T-helper 1 cell treated with Interleukin-12 subunit alpha and Interleukin-12 subunit beta and Interleukin-4 antibody, amounts not matched to agents 30 μg/mL and 1 μg/mL, for 36 hours (primary cell): ENCODE data around the gene KMT2E.
A peak's percentile ranks its signal among the peaks of the same experiment; 100 is the strongest.

ENCODE experiments used
- H3K27ac Mint-ChIP-seq: one replicate; pipeline ENCODE4 v1.8.0; 2021; ENCODE audit warnings: mild to moderate bottlenecking, mixed read lengths
- H3K27me3 Mint-ChIP-seq: one replicate; pipeline ENCODE4 v1.8.0; 2021; ENCODE audit warnings: low read depth, mixed read lengths
- H3K36me3 Mint-ChIP-seq: one replicate; pipeline ENCODE4 v1.8.0; 2021; ENCODE audit warnings: low read depth, mixed read lengths
- H3K4me1 Mint-ChIP-seq: one replicate; pipeline ENCODE4 v1.8.0; 2021; ENCODE audit warnings: low read depth, mixed read lengths
- H3K4me3 Mint-ChIP-seq: one replicate; pipeline ENCODE4 v1.8.0; 2021; ENCODE audit warnings: mild to moderate bottlenecking, moderate library complexity, mixed read lengths
- H3K9me3 Mint-ChIP-seq: one replicate; pipeline ENCODE4 v1.8.0; 2021; ENCODE audit warnings: mixed read lengths

Gene KMT2E

GRCh38 chr7:105084581-105084980, 70.6 kb downstream of the KMT2E start:
- peaks cover 14% of the 10 kb centered on the region for H3K4me1 Mint-ChIP-seq
- H3K4me3 Mint-ChIP-seq: no peak overlapping the region
- no peak overlapping the region for H3K27ac Mint-ChIP-seq
- peaks cover 31% of the 10 kb centered on the region for H3K36me3 Mint-ChIP-seq
- H3K9me3 Mint-ChIP-seq: no peaks in the 10 kb centered on the region
- H3K27me3 Mint-ChIP-seq: no peaks in the 10 kb centered on the region

GRCh38 chr7:105086850-105087249, 72.8 kb downstream of the KMT2E start:
- H3K27me3 Mint-ChIP-seq: no peaks in the 10 kb centered on the region
- H3K9me3 Mint-ChIP-seq: no peaks in the 10 kb centered on the region
- no peak overlapping the region for H3K4me3 Mint-ChIP-seq
- H3K36me3 Mint-ChIP-seq: peaks cover 35% of the 10 kb centered on the region
- peaks cover 15% of the 10 kb centered on the region for H3K4me1 Mint-ChIP-seq
- no peak overlapping the region for H3K27ac Mint-ChIP-seq

GRCh38 chr7:105087981-105088380, 74.0 kb downstream of the KMT2E start:
- peaks cover 39% of the 10 kb centered on the region for H3K36me3 Mint-ChIP-seq
- H3K27ac Mint-ChIP-seq: no peak overlapping the region
- H3K4me1 Mint-ChIP-seq: peaks cover 11% of the 10 kb centered on the region
- H3K27me3 Mint-ChIP-seq: no peaks in the 10 kb centered on the region
- H3K9me3 Mint-ChIP-seq: no peaks in the 10 kb centered on the region
- H3K4me3 Mint-ChIP-seq: no peak overlapping the region

- no peak overlapping the region for H3K4me3 Mint-ChIP-seq
- H3K27me3 Mint-ChIP-seq: no peaks in the 10 kb centered on the region
- peaks cover 38% of the 10 kb centered on the region for H3K36me3 Mint-ChIP-seq
- no peaks in the 10 kb centered on the region for H3K9me3 Mint-ChIP-seq
- peak overlapping the region; percentile 1 for H3K27ac Mint-ChIP-seq
- H3K4me1 Mint-ChIP-seq: peaks cover 9% of the 10 kb centered on the region
Measured at GRCh38 chr7:105088456-105088855, 74.5 kb downstream of the KMT2E start.

- H3K27ac Mint-ChIP-seq: no peak overlapping the region
- H3K36me3 Mint-ChIP-seq: peaks cover 33% of the 10 kb centered on the region
- H3K9me3 Mint-ChIP-seq: no peaks in the 10 kb centered on the region
- H3K4me1 Mint-ChIP-seq: peaks cover 20% of the 10 kb centered on the region
- no peak overlapping the region for H3K4me3 Mint-ChIP-seq
- no peaks in the 10 kb centered on the region for H3K27me3 Mint-ChIP-seq
Measured at GRCh38 chr7:105094966-105095365, 81.0 kb downstream of the KMT2E start.

- H3K9me3 Mint-ChIP-seq: no peaks in the 10 kb centered on the region
- H3K36me3 Mint-ChIP-seq: peaks cover 33% of the 10 kb centered on the region
- H3K4me3 Mint-ChIP-seq: no peak overlapping the region
- no peaks in the 10 kb centered on the region for H3K27me3 Mint-ChIP-seq
- H3K4me1 Mint-ChIP-seq: peaks cover 29% of the 10 kb centered on the region
- H3K27ac Mint-ChIP-seq: no peak overlapping the region
Measured at GRCh38 chr7:105096306-105096705, 82.3 kb downstream of the KMT2E start.

DNA sequence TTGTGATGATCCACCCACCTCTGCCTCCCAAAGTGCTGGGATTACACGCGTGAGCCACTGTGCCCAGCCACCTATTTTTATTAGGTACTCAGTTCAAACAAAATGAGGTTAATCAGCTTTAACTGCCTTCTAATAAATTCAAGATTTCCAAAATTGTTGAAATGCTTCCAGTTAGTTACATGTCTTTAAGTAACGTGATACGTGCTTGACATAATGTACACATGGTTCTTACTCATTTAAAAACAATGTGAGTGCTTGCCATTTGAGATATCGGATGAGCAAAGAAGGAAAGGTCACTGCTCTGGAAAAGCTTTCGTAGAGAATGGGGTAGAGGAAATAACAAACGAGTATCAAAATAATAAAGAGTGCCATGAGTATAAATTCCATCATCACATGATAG, 83.6 kb downstream of the KMT2E start:
- no peaks in the 10 kb centered on the region for H3K27me3 Mint-ChIP-seq
- H3K4me3 Mint-ChIP-seq: no peak overlapping the region
- H3K36me3 Mint-ChIP-seq: peaks cover 27% of the 10 kb centered on the region
- peaks cover 31% of the 10 kb centered on the region for H3K4me1 Mint-ChIP-seq
- H3K9me3 Mint-ChIP-seq: no peaks in the 10 kb centered on the region
- peak overlapping the region; percentile 43 for H3K27ac Mint-ChIP-seq

DNA sequence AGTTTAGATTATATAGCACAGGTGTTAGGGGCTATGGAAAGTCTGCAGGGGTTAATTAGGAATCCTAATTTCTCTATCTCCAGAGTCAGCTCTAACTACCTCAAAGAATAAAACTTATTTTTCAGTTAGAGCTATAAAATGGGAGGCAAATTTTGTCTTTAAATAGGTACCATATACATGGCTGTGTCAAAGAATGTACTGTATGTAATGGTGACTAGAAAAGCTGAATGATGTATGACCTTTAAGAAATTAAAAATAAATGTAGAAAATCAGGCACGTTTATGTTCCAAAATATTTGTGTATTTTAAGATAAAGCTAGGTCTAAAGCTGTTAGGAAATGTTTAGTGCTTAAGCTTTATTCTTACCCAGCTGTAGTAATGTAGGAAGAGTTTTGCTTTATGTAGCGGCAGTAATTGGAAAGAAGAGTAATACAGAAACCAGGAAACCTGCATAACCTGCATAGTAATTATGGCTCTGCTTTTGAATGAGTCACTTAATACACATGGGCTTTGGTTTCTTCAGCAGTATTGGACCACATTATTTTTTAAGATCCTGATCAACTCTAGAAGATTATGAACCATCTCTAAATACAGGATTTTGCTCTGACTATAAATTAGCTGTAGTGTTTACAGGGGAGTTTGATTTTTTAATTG, 85.0 kb downstream of the KMT2E start:
- Mint-ChIP-seq H3K4me1 (peaks cover 35% of the 10 kb centered on the region), H3K27me3 (no peaks in the 10 kb centered on the region), H3K36me3 (peaks cover 32% of the 10 kb centered on the region), H3K27ac (peak overlapping the region; percentile 74), H3K9me3 (no peaks in the 10 kb centered on the region), H3K4me3 (no peak overlapping the region)

- Mint-ChIP-seq H3K27ac (no peak overlapping the region), H3K36me3 (peaks cover 42% of the 10 kb centered on the region)
Measured at GRCh38 chr7:105101864-105102263, 87.9 kb downstream of the KMT2E start.

DNA sequence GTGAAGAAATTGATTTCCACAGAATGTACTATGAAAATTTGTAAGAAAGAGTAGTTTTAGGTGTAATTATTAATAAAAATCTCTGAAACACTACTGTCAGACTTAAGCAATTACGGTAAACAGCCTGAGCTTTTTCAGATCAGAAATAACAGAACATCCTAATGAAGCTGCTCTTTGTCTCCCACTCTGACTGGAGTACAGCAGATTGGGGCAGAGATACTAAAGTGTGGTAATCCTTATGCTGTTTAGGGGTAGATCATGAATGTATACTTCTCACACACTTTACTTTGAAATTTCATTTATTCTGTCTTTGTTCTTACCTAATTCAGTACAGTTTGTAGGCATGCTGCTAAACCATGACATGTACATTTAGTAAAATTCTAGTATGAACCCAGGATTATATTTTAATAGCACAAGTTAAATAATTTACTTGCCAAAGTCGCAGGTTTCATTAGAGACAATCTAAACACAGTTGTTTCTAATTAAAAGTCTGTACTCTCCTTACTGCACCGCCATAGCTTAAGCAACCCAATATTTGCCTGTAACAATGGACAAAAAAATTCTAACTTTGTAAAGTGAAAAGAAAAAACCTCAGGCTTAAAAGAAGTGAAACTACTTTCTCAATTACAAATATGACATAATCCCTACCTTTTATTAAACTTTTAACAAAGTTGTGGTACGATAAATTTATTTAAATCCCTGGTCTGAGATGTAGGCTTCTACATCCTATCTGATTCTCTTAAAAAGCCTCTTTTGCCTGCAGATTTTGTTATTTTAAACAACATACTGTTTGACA, 88.8 kb downstream of the KMT2E start:
- H3K36me3 Mint-ChIP-seq: peaks cover 43% of the 10 kb centered on the region
- H3K27ac Mint-ChIP-seq: no peak overlapping the region
- no peaks in the 10 kb centered on the region for H3K9me3 Mint-ChIP-seq
- H3K4me1 Mint-ChIP-seq: peaks cover 33% of the 10 kb centered on the region
- H3K4me3 Mint-ChIP-seq: no peak overlapping the region
- no peaks in the 10 kb centered on the region for H3K27me3 Mint-ChIP-seq

More at GRCh38 chr7:105101864-105102263, 87.9 kb downstream of the KMT2E start:
- Mint-ChIP-seq H3K27me3 (no peaks in the 10 kb centered on the region), H3K9me3 (no peaks in the 10 kb centered on the region), H3K4me3 (no peak overlapping the region), H3K4me1 (peaks cover 36% of the 10 kb centered on the region)

DNA sequence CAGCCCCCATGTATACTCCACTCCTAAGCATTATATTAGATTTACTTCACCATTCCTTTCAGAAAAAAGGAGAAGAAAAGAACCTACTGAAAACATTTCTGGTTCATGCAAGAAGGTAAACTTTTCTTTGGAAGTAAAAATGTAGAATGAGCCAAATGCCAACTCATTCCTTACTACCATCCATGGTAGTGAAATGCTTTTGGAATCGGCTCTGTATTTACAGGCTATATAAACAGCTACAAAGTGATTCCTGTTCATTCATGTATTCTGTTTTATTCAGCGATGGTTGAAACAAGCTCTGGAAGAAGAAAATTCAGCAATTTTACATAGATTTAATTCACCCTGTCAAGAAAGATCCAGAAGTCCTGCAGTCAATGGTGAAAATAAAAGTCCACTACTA, 91.6 kb downstream of the KMT2E start:
- Mint-ChIP-seq H3K27me3 (no peaks in the 10 kb centered on the region), H3K4me3 (no peak overlapping the region), H3K4me1 (peaks cover 19% of the 10 kb centered on the region), H3K9me3 (no peaks in the 10 kb centered on the region), H3K27ac (no peak overlapping the region), H3K36me3 (peaks cover 49% of the 10 kb centered on the region)

DNA sequence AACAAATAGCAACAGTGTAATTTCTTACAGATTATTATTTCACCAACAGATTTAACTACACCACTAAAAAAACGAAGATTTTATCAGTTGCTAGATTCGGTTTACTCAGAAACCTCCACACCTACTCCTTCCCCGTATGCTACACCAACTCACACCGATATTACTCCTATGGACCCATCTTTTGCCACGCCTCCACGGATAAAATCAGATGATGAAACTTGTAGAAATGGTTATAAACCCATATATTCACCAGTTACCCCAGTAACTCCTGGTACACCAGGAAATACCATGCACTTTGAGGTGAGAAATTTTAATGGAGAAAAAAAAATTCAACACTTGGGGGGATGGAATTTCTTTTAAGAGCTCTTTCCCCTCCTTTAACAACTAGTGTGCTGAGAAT, 92.5 kb downstream of the KMT2E start:
- Mint-ChIP-seq H3K36me3 (peaks cover 50% of the 10 kb centered on the region), H3K27me3 (no peaks in the 10 kb centered on the region), H3K4me3 (no peak overlapping the region), H3K27ac (no peak overlapping the region), H3K9me3 (no peaks in the 10 kb centered on the region), H3K4me1 (peaks cover 13% of the 10 kb centered on the region)

DNA sequence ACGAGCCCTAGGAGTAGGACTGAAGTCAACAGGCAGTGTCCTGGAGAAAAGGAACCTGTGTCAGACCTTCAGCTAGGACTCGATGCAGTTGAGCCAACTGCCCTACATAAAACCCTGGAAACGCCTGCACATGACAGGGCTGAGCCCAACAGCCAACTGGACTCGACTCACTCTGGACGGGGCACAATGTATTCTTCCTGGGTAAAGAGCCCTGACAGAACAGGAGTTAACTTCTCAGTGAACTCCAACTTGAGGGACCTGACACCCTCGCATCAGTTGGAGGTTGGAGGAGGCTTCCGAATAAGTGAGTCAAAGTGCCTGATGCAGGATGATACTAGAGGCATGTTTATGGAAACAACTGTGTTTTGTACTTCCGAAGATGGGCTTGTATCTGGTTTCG, 93.5 kb downstream of the KMT2E start:
- Mint-ChIP-seq H3K4me1 (peaks cover 20% of the 10 kb centered on the region), H3K4me3 (no peak overlapping the region), H3K36me3 (peaks cover 60% of the 10 kb centered on the region)

DNA sequence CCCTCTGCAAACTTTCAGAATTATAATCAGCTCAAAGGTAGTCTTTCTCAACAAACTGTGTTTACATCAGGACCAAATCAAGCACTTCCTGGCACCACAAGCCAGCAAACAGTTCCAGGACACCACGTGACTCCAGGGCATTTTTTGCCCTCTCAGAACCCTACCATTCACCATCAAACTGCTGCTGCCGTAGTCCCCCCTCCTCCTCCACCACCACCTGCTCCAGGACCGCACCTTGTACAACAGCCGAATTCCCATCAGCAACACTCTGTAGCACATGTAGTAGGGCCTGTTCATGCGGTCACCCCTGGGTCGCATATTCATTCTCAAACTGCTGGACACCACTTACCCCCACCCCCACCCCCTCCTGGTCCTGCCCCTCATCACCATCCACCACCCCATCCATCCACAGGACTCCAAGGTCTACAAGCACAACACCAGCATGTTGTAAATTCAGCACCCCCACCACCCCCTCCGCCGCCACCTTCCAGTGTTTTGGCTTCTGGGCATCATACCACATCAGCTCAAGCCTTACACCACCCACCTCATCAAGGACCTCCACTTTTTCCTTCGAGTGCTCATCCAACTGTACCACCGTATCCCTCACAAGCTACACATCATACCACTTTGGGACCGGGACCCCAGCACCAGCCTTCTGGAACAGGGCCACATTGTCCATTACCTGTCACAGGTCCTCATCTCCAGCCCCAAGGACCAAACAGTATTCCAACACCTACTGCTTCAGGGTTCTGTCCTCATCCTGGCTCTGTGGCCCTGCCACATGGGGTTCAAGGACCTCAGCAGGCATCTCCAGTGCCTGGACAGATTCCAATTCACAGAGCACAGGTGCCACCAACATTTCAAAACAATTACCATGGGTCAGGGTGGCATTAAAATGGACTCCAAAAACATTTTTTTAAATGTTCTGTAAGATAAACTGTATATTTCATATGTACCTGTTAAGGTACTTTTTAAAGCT, 98.7 kb downstream of the KMT2E start:
- Mint-ChIP-seq H3K27ac (peak overlapping the region; percentile 76), H3K36me3 (peaks cover 60% of the 10 kb centered on the region), H3K9me3 (no peaks in the 10 kb centered on the region), H3K4me1 (peaks cover 10% of the 10 kb centered on the region), H3K4me3 (no peak overlapping the region), H3K27me3 (no peaks in the 10 kb centered on the region)

More for the DNA sequence above, 93.5 kb downstream of the KMT2E start:
- H3K27ac Mint-ChIP-seq: no peak overlapping the region
- no peaks in the 10 kb centered on the region for H3K9me3 Mint-ChIP-seq
- H3K27me3 Mint-ChIP-seq: no peaks in the 10 kb centered on the region
